GM19463 (cell line): Measurements from ENCODE around the gene TADA1.

Source experiments
- ATAC-seq: cut with Tn5 transposase; IDR thresholded peaks from one replicate; pipeline ENCODE4 v1.9.1; 2021; ENCODE audit warnings: mild to moderate bottlenecking, moderate library complexity; ENCODE audit not compliant: unreplicated experiment

The TADA1 gene, protein sequence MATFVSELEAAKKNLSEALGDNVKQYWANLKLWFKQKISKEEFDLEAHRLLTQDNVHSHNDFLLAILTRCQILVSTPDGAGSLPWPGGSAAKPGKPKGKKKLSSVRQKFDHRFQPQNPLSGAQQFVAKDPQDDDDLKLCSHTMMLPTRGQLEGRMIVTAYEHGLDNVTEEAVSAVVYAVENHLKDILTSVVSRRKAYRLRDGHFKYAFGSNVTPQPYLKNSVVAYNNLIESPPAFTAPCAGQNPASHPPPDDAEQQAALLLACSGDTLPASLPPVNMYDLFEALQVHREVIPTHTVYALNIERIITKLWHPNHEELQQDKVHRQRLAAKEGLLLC

GRCh38 chr1:166875734-166876539, at the start of gene TADA1:
Gene TADA1, minus strand, starts transcription at chr1:166876264. Its CDS starts 31 bp downstream, at chr1:166876233.
- ATAC-seq = peak; percentile 77

DNA sequence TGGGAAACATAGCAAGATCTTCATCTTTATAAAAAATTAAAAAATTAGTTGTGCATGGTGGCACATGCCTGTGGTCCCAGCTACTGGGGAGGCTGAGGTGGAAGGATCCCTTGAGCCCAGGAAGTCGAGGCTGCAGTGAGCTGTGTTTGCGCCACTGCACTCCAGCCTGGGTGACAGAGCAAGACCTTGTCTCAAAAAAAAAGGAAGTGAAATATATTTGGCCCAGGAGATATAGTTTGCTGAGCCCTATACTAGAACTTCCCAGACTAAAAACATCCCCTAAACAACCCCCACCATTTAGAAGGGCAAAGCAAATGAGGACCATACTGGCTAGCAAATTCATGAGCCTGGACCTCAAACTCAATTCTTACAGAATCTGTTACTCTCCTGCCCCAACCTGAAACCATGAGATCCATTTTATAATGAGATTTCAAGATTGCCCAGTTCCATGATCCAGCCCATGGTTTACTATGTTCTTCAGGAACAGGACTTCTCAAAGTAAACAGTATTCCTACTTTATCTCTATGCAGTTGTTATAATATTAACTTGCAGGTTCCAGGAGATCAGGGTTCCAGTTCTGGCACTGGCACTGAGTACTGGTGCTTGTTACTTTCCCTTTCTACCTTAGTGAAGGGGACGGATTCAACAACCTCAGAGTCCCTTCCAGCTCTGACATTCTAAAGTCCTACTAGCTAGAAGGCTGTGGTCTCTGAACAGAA, 48.9 kb upstream of the TADA1 start:
- ATAC-seq = peak; percentile 67

GRCh38 chr1:166920561-166921475, 44.8 kb upstream of the TADA1 start:
- ATAC-seq = peak; percentile 59

DNA sequence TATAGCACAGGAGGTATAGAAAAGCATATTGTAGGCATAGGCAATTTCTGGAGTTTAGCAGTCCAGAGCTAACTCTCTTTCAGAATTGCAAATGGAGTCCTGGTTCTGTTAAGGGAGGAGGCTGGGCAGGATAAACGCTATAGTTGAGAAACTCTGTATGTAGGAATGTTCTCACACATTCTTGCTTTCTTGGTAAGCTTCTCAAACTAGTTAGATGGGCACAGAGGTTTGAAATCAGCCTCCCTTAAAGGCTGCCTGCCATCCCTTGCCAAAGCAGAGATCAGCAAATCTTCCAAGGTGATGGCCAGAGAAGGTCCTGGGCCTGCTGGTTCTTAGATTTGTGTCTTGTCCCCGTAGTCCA, 42.9 kb upstream of the TADA1 start:
- no peak for ATAC-seq

DNA sequence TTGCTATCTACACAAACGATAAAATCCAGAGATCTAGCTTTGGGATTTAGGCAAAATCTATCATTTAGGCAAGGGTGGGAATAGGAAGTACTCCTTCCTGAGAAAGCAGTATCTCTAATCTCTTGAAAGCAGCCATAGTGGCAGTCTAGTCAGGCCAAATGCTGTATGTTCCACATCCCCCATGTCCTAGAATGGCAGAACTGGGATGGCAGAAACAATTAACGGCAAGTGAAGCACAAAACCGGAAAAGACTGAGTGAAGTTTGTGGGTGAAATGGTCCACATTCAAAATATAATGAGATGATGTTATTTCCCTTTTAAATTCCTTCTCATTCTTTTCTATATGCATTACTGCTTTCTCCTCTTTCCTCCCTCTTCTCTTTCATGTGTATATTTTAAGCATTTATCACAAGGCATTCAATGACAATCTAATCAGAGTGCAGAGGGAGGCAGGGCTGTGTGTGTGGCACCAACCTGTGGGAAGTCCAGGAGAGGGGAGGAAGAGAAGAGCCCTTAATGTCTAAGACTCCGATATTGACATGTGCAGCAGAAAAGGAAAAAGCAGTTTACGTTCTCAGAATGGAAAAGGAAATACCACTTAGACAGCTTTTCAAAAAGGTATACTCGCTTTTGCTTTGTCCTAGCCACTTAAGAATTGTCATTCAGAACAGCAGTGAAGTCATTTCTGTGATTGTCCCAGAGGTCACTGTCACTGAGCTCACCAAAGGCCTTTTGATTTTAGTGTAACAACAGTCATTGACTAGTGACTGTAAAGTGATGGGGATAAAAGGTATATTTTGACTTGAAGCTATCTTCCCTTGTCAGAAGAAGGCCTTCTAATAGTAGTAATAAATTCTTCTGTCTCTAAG, 42.3 kb upstream of the TADA1 start:
- no peak for ATAC-seq

GRCh38 chr1:166915941-166916340, 39.9 kb upstream of the TADA1 start:
- no peak for ATAC-seq

GRCh38 chr1:166915042-166915441, 39.0 kb upstream of the TADA1 start:
- ATAC-seq = no peak

DNA sequence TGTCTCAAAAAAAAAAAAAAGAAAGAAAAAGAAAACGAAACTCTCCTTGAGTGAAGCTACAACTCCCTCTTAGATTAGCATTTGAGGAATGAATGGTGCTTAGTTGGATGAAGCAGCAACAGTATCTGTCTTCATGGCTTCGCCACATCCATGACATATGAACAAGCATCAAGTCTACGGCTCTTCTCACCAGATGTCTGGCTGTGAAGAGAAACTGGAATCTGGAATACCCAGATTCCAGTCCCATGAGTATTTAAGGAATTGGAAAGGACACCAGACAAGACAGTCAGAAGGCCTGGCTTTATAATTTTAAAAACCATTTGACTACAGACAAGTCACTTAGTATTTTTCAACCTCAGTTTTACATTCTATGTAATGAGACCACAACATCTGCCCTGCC, 38.0 kb upstream of the TADA1 start:
- no peak for ATAC-seq

- ATAC-seq = no peak
Observed at GRCh38 chr1:166911624-166912023, 35.6 kb upstream of the TADA1 start.

DNA sequence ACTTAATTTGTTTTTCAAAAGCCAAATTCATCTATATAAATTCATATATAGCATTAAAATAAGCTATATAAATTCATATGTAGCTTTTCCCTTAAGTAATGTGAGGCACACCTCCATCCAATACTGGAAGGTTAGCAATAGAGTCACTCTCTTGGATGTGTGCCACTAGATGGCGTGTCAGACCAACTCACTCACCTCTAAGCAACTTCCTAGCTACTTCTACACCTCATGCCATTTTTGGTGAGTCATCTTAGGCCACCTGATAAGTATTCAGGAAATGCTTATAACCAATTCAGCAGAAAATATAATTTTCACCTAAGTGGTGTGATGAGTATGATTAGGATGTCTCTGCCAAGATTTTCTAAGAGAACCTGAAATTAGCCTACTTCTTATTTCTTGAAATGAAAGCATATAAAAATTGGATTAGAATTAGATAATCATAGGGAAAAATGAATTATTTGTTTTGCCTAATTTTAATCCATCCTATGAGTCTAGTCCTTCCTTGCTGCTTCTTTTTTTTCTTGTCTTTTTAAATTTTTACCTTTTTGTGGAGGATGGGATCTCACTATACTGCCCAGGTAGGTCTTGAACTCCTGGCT, 34.4 kb upstream of the TADA1 start:
- peak; percentile 96 for ATAC-seq

DNA sequence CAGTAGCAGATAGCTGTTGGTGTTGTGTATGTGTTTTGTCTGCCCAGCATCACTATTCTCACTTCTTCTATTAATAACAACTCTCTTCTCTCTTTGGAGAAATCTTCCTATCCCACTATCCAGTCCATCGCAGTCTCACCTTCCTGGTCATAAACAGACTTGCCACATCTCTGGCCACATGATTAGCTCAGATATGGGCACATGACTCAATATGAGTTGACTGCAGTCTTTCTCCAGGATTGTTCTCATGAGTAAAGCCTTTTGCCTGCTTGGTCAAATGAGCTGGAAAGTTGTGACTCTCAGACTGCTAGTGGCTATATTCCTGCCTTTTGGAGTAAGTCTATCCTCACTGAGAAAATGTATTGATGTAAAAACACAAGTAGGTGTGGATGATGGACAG, 32.9 kb upstream of the TADA1 start:
- no peak for ATAC-seq

DNA sequence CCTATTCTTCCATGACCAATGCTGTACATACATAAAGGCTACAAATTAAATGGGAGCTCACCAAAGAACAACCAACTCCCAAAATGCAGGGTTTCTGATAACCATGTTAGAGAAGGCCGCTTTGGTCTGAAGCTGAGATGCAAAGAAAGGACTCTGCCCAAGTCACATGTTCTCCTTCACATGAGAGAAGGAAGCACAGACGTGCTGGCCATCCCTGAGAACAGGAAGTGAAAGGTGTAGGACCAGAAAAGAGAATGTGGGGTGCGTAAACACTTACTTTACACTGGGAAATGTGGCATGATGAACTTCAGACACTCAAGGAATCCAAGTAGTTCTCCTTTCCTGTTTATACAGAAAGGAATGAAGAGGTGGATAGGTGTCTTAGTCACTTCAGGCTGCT, 31.7 kb upstream of the TADA1 start:
- ATAC-seq = peak; percentile 48

DNA sequence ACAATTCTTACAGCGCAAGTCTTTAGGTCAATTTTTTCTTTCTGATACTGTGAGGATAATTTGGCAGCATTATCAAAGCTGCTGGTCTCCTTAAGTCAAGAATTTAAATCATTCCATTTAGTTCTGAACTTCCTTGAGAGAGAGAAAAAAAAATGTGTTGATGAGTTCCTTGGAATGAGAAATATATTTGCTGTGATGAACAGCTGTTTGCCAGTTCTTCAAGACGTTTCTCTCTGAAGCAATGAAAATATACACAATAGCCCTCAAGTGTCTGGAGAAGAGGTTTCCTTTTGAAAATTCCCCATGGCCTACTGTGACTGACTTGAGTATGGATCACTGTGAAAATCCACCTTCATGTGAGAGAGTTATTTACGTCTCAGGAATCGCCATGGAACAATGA, 31.0 kb upstream of the TADA1 start:
- ATAC-seq = no peak

DNA sequence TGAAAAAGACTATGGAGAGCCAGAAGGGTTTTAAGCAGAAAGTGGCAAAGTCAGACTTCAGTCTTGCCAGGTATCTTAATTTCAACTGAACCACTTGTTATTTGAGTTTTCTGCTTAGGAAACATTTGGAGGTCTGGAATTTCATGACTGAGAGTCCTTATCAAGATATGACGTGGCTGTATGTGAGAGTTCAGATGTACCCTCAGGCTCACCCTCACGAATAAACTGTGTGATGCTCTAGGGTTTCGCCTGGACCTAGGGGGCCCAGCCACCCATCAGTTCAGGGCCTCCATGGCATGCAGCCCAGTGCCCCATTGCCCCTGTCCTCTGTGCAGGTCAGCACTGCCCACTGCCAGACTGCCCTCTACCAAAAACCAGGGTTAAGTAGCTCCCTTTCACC, 30.6 kb upstream of the TADA1 start:
- ATAC-seq = no peak

DNA sequence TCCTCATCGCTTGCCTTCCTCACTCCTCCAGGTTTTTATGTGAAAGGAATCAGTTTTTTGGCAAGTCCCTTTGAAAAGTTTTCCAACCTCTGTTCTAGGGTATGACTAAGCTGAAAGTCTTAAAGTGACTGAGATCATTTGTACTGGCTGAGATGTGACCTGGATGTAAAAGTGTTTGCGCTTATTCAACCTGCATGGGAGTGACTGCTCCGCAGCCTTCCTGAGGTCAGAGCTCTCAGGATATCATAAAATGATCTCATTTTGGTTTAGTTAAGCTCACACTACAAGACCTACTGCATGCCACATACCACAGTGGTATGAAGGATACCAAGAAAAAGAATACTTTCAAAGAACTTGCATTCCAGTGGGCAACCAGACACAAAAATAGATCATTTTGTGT, 29.8 kb upstream of the TADA1 start:
- no peak for ATAC-seq

- ATAC-seq = no peak
Observed at GRCh38 chr1:166905136-166905535, 29.1 kb upstream of the TADA1 start.

- ATAC-seq = no peak
Observed at GRCh38 chr1:166903232-166903631, 27.2 kb upstream of the TADA1 start.

GRCh38 chr1:166902279-166902678, 26.2 kb upstream of the TADA1 start:
- no peak for ATAC-seq

DNA sequence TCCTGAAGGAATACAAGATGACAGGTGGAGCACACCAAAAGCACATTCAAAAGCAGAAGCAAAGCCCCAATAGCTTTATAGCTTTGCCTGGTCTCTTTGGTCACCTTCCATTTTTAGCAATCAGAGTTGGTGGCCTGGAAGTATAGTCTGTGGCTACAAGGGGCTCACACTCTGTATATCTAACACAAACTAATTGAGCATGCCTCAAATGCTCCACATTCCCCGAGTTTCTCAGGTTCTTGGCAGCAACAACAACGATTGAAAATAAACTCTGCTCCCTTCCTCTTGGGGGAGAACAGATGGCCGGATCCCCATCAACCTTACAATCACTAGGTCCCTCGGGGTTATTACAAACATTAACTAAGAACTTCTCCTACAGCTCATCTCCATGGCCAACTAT, 24.9 kb upstream of the TADA1 start:
- ATAC-seq = no peak
